Stimulated activated CD8-positive, alpha-beta memory T cell treated with anti-CD3 and anti-CD28 coated beads, Interleukin-15, amount 100 ng/mL, for 4 hours (primary cell): ENCODE measurements around the gene CMTM8.
A peak's percentile ranks its signal among the peaks of the same experiment; 100 is the strongest.

ENCODE experiments used
- DNase-seq, 2 donors: peaks; one replicate each; pipeline ENCODE4 v3.0.0-alpha.2; 2020; ENCODE audit warnings: low read depth in 2 of 2

CMTM8 gene

DNA sequence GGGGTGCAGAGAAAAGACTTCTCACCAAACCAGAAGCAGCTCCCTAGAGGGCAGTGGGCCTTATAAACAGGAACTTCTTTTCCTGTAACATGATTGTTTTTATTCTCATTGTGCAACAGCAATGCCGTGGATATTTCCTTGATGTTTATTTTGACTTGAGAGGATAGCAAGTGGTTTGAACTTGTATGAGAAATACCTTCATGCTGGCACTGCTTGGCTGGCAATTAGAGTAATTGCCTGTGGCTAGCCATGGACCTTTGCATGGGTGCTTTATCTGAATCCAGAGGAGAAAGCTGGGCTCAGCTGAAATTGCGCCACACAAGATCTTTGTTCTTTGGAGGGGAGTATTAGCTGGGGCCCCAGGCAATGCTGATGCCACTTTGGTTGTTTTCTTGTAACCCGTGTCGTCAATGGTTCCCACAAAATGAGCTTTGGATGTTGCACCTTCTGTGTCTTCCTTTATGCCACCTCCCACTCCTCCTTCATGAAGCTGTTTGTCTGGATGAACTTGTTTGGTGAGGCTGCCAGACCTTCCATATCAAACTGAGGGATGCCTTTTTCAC is 37.9 kb downstream of the CMTM8 start:
- DNase-seq, result no peak

DNA sequence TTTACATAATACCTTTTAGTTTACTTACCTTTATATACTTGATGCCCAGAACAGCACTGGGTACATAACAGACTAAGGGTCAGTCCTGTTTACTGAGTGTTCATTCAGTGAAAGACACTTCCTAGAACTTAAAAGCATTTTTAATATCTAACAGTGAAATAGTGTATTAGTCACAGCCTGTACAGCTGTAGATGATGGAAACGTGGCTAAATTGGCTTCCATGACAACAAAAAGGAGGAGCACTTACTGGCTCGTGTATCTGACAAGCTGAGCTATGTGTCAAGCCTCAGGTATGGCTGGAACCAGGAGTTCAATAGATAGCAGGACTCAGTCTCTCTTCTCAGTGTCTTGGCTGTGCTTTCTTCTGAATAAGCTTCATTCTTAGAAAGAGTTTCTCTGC is 40.2 kb downstream of the CMTM8 start:
- no peak for DNase-seq

DNA sequence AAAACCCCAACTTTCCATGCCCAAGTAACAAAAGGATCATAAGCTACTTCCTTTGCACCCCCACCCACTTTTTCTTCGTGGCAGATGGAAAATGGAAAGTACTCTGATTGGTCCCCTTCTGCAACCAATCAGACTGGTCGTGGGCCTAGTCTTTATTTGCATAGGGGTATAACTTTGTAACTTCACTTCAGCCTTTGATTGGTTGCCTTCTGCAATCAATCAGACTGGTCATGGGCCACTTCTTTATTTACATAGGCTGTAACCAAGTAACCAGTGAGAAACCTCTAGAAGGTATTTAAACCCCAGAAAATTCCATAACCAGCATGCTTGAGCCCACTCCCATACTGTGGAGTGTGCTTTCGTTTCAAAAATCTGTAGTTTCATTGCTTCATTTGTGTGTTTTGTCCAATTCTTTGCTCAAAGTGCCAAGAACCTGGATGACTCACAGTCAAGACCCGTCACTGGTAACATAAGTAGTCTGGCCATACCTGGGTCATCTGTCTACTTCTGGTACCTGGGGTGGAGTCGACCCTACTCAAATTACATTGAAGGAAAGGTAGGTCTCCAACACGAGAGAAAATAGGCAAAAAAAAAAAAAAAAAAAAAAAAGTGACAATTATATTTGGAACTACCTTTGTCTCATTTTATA is 41.9 kb downstream of the CMTM8 start:
- no peak for DNase-seq

DNA sequence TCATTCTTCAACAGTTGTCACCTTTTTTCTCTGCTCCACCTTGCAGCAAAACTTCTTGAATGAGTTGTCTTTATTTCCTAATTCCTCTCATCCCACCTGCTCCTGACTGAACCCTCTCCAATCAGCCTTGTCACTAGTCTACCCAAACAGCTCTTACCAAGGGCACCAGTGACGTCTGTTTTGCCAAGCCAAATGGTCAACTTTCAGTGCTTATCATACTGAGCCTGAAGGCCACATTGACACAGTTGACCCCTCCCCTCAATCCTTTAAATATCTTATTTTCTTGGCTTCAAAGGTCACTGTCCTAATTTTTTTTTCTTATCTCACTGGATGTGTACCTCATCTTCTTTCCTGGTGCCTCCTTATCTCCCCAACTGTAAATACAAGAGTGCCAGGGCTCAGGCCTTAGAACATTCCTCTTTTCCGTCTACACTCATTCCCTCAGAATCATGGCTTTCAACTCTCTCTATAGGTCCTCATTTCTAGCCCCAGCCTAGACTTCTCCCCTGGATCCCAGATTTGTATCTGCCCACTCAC is 43.2 kb downstream of the CMTM8 start:
- DNase-seq, result no peak

DNA sequence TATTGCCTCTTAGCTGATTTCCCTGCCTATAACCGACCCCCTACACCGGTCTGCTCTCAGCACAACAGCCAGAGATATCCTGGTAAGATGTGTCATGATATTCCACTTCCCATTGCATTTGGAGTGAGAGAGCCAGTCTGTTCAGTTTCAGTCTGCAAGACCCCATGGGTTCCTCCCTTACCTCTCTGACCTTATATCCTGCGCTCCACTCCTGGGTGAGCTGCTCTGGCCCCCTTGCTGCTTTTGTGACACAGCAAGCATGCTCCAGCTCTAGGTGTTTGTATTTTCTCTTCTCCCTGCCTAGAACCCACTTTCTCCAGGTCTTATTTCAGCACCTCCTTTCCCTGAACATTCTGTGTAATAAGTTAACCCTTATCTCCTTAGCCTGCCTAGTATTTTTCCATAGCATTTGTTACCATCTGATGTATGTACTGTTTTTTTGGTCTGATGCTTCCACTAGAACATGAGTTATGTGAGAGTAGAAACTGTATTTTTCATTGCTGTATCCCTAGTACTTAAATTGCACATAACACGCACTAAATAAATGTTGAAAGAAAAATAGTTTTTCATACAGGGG is 44.2 kb downstream of the CMTM8 start:
- DNase-seq, result no peak

DNA sequence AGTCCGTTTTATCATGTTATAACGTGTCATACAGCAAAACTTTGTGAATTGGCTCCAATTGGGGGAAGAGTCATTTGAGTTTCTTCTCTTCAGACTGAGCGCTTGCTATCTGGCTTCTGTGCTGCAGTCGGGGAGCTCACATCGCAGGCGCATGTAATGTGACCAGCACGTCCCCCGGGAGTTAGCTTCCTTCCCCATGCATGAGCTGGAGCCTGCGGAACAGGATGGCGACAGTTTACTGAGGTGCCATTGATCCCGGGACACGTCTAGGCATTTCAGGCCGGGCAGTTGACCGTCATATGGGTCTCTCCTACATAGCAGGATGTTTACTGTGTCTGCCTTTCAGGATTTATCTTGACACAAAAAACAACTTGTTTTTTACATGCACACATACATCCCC is 44.8 kb downstream of the CMTM8 start:
- DNase-seq, result no peak

DNA sequence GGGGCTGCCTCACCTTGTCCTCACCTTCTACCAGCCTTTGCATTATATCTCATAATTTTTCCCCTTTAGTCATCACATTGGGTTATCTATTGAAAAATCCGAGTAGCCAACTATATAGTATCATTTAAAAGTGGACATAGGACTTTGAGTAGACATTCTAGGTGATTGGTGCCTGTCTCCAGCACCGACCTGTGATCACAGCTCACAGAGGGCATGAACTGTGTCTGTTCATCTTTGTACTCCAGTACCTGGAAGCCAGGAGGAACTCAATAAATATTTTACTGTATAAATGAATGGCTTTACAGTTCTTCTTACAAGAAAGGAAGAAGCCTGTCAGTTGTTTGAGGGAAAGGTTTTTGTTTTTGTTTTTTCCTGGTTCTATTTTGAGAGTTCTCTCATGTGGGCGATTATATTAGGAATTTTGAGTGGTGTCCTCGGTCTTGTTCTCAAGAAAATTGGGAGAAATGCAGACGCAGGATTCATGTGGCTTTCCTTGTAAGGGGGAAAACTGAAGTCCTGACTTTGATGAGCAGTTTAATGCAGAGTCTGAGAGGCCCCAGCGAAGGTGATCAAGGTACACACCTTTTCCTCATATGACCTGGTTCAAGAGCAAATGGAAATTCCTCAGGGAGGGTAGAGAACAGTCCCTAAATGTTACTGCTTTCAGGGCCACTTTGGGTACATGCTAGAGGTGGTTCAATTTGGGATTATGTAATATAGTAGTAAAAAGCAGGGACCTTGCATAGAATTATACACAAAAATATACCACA is 46.1 kb downstream of the CMTM8 start:
- DNase-seq, result no peak

DNA sequence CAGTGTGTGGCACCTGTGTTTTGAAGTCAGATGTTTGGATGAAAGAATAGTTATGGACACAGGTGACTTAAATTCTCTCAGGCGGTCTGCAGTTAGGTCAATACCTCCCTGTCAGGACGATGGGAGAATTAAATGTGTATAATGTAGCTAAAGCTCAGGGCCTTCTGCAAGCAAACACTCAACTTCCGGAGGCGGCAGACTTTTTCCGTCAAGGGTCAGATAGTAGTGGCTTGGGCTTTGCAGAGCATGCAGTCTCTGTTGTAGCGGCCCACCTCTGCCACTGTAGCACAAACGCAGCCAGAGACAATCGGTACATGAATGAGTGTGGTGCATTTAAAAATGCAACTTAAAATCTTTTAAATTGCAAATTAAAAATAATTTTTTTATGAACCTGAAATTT is 47.4 kb downstream of the CMTM8 start:
- DNase-seq, result no peak

DNA sequence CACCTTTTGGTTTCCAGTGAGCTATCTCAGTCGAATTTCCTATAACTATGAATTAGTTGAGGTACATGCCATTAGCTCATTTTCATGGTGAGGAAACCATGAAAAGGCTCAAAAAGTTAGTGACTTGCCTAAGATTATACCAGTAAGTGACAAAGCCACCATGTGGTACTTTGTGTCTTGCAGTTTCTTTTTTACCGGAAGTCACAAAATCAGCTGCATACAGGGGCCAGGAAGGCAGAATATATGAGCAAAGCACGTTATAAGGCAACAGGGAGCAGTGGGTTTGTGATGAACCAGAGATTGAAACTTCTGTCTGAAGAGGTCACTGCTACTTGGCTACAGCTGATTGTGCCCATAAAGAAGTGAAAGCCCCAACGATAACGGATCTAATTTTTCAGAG is 50.3 kb downstream of the CMTM8 start:
- DNase-seq, result no peak

DNA sequence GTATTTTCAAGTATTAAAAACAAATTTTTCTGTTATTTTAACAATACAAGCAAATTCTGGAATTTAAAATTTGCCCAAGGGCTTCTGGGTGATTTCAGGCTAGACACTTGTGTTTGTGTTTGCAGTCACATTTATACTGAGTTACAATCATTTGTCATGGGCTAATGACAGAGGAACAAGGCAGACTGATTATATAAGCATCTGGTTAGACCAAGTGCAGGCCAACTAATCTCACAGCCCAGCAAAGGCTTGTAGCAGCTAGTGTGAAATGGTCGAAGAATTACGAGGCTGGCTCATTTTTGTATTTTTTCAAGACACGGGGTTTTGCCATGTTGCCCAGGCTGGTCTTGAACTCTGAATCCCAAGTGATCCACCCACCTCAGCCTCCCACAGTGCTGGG is 52.1 kb downstream of the CMTM8 start:
- no peak for DNase-seq

DNA sequence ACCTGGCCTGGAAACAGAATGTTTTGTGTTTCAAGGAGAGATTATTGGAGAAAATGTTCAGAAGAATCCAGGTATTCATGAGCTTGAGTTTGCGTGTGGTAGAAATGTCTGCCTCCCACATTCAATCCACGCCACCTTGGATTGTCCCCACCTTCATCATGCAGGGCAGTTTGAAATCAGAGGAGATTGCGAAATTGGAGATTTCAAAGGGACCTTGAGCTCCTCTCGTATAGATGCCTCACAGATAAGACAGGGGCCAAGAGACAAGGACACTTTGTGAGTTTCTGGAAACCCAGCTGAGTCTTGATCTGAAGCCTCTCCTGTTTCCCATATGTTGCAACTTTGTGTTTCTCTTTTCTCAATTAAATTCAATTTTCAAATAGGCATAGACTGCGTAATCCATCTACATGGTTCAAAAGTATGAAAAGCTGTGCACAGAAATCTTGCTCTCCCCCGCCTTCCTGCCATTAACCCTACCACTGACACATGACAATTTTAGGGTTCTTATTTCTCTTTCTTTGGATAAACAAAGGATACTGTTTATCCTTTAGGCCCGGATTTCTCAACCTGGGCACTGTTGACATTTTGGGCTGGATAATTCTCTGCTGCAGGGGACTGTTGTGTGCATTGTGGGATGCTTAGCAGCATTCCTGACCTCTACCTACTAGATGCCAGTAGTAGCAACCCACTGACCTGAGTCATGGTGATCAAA is 53.8 kb downstream of the CMTM8 start:
- no peak for DNase-seq

DNA sequence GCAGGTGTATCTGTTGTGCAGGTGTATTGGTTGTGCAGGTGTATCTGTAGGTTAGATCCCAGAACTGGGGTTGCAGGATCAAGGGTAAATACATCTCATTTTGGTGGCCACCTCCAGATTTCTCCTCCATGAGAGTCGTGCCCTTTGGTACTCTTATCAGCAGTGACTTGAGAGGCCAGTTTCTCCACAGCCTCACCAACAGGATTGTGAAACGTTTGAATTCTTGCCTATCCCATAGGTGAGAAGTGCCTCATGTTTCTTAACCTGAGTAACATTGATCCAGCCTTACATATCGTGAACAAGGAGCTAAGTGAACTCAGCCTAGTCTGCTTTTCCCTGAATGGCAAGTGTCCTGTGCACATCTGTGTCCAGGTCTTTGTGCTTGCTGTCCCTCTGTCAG is 55.4 kb downstream of the CMTM8 start:
- no peak for DNase-seq

DNA sequence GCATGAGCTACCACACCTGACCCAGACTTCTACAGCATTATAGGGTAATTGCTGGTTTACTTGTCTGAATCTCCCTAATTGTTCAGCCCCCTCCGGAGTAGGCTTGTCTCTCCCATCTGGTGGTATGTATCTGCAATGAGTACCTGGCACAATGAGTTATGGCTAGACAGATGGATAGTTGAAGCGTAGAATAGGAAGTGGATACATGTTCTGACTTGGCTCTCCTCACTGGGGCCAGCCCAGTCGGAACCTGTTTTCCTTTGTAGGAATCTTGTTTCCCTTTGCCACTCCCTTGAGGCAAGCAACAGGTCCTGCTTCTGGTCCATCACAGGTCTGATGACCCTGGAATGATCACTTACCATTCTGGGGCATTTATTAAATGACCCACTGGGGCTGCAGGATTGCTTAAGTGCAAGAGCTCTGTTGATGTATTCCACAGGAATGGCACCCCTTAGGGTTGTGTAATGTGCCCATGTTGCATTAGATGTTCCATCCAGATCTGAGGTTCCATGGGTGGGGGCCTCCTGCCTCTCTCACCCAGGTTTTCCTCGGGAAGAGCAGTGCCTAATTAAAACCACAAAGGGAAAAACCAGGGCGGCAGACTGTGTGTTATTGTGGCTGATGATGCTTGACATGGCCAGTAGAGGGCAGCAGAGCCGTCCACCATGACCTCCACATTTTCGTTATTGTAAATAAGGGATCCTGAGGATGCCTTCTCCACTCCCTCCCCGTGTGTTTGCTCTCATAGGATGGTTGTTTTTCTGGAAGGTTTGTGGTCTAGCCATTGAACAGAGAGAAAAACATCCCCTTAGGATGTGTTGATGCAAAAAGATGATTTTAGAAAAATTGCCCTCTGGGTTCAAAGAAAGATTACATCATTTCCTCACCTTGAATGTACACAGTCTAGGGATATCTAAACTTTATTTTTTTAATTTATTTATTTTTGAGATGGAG is 58.0 kb downstream of the CMTM8 start:
- DNase-seq, result peak; percentile 10 to 16

DNA sequence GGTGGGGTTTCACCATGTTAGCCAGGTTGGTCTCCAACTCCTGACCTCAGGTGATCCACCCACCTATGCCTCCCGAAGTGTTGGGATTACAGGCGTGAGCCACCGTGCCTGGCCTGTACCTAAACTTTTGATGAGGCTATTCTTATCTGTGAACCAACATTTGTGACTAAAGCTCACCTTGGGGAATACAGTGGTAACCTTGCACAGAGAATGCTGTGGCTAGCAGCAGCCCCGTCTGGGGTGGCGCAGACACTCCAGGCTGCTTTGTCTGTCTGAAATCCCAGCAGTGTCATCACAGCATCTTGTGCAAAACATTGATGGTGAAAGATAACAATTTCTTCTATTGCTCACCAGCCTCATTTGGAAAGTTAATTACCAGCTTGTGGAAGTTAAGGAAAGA is 58.9 kb downstream of the CMTM8 start:
- DNase-seq, result peak in 1 of 2 donors; percentile 15

DNA sequence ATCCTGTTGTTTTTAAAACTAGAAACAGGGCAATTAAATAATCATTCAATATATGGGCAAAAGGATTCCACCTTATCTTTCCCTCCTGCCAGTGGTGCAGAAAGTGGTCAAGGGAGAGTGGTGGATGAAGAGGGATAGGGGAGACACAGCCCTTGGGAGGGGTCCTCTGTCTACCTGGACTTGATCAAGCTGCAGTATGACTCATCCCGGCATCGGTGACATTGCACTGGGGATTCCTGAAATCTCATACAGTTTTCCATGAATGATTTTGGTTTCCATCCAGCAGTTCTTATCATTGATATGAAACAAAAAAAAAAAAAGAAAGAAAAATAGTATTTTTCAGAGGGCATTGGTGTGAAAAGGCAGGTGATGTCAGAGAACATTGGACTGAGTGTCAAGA is 62.9 kb downstream of the CMTM8 start:
- DNase-seq, result no peak

DNA sequence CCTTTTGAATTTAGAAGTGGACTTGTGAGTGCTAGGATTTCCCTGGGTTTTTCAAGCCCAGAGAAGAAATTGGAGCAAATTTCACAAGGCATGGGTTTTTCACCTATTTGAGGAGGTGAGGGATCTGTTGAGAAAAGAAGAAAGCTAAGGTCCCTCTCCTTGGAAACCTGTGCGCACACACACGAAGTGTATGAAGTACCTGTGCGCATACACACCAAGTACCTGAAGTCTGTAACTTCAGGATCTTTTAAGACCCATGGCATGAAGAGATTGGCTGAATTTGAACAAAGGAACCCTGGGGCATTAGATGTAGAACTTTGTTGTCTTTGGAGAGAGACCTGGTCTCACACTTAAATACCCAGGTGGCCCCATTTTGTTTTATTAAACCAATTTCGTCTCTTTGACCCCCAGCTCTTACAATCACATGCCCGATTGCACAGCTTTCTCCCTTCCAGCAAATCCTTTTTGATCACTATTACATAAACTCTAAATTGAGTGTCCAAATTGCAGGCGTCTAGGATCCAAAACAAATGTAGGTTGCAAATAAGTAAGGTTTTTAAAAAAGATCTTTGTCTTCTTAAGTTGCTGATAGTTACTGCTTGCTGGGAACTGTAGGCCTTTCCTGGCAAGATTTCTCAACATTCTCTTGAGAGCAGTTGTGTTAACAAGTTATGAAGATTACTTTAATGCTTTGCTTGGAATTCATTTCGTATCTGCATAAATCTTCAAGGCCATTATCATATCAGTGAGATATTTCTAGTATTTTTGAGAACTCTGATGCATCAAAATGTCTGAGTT is 64.3 kb downstream of the CMTM8 start:
- DNase-seq, result no peak

DNA sequence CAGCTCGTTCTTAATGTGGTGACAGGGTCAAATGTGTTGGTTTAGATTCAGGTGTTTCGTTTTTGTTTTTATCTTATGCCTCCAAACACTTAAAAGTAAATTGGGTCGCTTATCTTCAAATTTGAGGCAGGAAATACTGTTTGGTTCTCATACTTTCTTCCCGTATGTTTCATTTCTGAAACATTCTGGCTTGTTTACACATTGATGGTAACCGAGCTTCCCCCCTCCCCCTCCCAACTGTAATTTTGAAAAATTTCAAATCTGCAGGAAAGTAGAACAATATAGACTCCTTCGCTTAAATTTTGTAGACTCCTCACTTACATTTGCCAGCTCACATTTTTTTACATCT is 64.9 kb downstream of the CMTM8 start:
- no peak for DNase-seq

DNA sequence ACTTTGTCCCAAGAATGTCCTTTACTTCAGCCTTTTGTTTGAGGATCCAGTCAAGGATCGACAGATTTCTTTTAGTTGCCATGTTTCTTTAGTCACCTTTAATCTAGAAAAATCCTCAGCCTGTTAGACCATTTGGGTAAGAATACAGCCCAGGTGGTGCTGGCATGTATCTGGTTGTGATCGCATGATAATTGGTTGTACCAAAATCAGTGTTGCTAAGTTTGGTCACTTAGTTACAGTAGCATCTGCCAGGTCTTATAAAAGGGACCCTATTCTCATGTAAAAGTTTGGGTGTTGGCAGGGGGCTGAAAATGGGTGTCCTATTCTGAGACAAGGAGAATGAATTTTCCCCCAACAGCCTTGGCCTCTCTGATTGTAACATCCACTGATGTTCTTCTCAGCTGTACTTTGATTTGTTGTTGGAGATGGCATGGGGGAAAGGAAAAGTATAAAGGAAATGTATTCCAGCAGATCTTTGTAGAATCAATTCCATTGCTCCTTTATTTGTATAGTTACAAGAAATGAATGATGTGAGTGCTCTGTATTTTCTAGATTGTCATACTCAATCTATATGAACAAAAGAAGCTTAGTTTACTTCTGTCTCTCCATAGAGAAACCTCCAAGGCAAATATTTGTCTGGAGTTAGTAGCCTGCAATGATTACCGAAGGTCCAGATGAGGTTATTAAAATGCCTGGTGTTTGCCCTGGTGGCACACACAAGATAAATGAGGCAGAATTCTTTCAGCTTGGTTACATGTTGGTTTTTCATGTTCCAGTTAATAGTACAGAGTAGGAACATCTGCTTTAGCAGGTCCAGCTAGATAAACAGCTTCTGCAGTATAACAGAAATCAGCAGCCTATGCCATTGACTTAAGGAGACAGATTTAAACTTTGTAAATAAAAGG is 65.7 kb downstream of the CMTM8 start:
- DNase-seq, result no peak

DNA sequence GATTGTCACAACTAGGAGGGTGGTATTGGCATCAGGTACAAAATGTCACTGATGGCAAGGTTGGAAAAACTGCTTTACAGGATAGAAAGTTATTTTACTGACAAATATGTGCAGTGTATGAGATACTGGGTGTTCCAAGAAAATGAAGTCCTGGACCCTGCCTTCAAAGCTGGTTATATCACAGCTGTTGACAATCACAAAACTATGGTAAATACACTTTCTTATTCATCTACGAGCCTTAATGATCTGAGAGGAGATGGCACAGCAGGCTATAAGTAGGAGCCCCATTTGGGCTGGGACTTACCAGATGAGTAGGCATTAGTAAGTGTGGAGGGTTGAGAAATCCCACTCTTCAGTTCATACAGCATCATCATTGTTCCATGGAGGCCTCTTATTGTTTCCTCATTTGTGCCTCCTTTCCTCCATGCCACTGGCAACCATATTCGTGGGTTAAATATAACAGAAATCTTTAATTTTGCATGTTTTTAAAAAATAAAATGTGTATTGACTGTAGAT is 66.9 kb downstream of the CMTM8 start:
- DNase-seq, result no peak
